ENCODE results near the gene MPP2.
A peak's percentile ranks its signal among the peaks of the same experiment; 100 is the strongest.
"Not testable (repeated sequence)": the region's sequence is repeated elsewhere in the genome, so short reads cannot be mapped to it uniquely, and the experiment has no call there.

MPP2 gene

GRCh38 chr17:43878260-43879175 is 28.8 kb downstream of the MPP2 start:
- peak; percentile 80 for DNase-seq (ENCODE audit: insufficient read length, low spot score)
- peak; percentile 91 for FAIRE-seq

GRCh38 chr17:43877451-43878155 is 29.7 kb downstream of the MPP2 start:
- FAIRE-seq = no peak
- TF ChIP-seq SPI1 (IDR thresholded peaks at IDR 0.05; ENCODE audit: low read depth, low read length) (no peak), PAX5 (IDR thresholded peaks at IDR 0.05; ENCODE audit: insufficient read depth, low read length, severe bottlenecking) (no peak), POLR2A (IDR thresholded peaks at IDR 0.05; ENCODE audit: low read depth, low read length) (no peak), POLR2AphosphoS5 (IDR thresholded peaks at IDR 0.05; ENCODE audit: low read depth, low read length) (no peak), POU2F2 (IDR thresholded peaks at IDR 0.05; ENCODE audit: low read depth, low read length) (no peak), TAF1 (IDR thresholded peaks at IDR 0.05; ENCODE audit: low read depth, low read length) (no peak)
- DNase-seq (ENCODE audit: insufficient read length, low spot score) = no peak

More at GRCh38 chr17:43878260-43879175, 28.8 kb downstream of the MPP2 start:
- TF ChIP-seq POLR2A (IDR thresholded peaks at IDR 0.05; ENCODE audit: low read depth, low read length) (no peak), PAX5 (IDR thresholded peaks at IDR 0.05; ENCODE audit: insufficient read depth, low read length, severe bottlenecking) (no peak), SPI1 (IDR thresholded peaks at IDR 0.05; ENCODE audit: low read depth, low read length) (no peak), TAF1 (IDR thresholded peaks at IDR 0.05; ENCODE audit: low read depth, low read length) (no peak), POLR2AphosphoS5 (IDR thresholded peaks at IDR 0.05; ENCODE audit: low read depth, low read length) (no peak), POU2F2 (IDR thresholded peaks at IDR 0.05; ENCODE audit: low read depth, low read length) (no peak)

GRCh38 chr17:43877031-43877430 is 30.3 kb downstream of the MPP2 start:
- DNase-seq (ENCODE audit: insufficient read length, low spot score) = no peak
- TF ChIP-seq POLR2AphosphoS5 (IDR thresholded peaks at IDR 0.05; ENCODE audit: low read depth, low read length) = no peak
- no peak for TF ChIP-seq SPI1 (IDR thresholded peaks at IDR 0.05; ENCODE audit: low read depth, low read length)
- no peak for TF ChIP-seq POLR2A (IDR thresholded peaks at IDR 0.05; ENCODE audit: low read depth, low read length)
- TF ChIP-seq POU2F2 (IDR thresholded peaks at IDR 0.05; ENCODE audit: low read depth, low read length) = no peak
- TF ChIP-seq PAX5 (IDR thresholded peaks at IDR 0.05; ENCODE audit: insufficient read depth, low read length, severe bottlenecking) = no peak
- no peak for TF ChIP-seq TAF1 (IDR thresholded peaks at IDR 0.05; ENCODE audit: low read depth, low read length)
- FAIRE-seq = no peak

GRCh38 chr17:43875476-43876147 is 31.7 kb downstream of the MPP2 start:
- DNase-seq (ENCODE audit: insufficient read length, low spot score) (no peak), FAIRE-seq (no peak)
- TF ChIP-seq TAF1 (IDR thresholded peaks at IDR 0.05; ENCODE audit: low read depth, low read length) (no peak), POLR2AphosphoS5 (IDR thresholded peaks at IDR 0.05; ENCODE audit: low read depth, low read length) (no peak), PAX5 (IDR thresholded peaks at IDR 0.05; ENCODE audit: insufficient read depth, low read length, severe bottlenecking) (no peak), POU2F2 (IDR thresholded peaks at IDR 0.05; ENCODE audit: low read depth, low read length) (no peak), POLR2A (IDR thresholded peaks at IDR 0.05; ENCODE audit: low read depth, low read length) (peak; percentile 17; the same call in 1 of the 2 replicates), SPI1 (IDR thresholded peaks at IDR 0.05; ENCODE audit: low read depth, low read length) (no peak)

GRCh38 chr17:43874293-43874692 is 33.0 kb downstream of the MPP2 start:
- TF ChIP-seq SPI1 (IDR thresholded peaks at IDR 0.05; ENCODE audit: low read depth, low read length) = no peak
- TF ChIP-seq POLR2AphosphoS5 (IDR thresholded peaks at IDR 0.05; ENCODE audit: low read depth, low read length) = no peak
- no peak for TF ChIP-seq POLR2A (IDR thresholded peaks at IDR 0.05; ENCODE audit: low read depth, low read length)
- TF ChIP-seq POU2F2 (IDR thresholded peaks at IDR 0.05; ENCODE audit: low read depth, low read length) = no peak
- TF ChIP-seq PAX5 (IDR thresholded peaks at IDR 0.05; ENCODE audit: insufficient read depth, low read length, severe bottlenecking) = no peak
- TF ChIP-seq TAF1 (IDR thresholded peaks at IDR 0.05; ENCODE audit: low read depth, low read length) = no peak
- no peak for DNase-seq (ENCODE audit: insufficient read length, low spot score)
- FAIRE-seq = no peak

GRCh38 chr17:43873815-43874214 is 33.5 kb downstream of the MPP2 start:
- no peak for TF ChIP-seq POLR2A (IDR thresholded peaks at IDR 0.05; ENCODE audit: low read depth, low read length)
- TF ChIP-seq PAX5 (IDR thresholded peaks at IDR 0.05; ENCODE audit: insufficient read depth, low read length, severe bottlenecking) = no peak
- TF ChIP-seq POLR2AphosphoS5 (IDR thresholded peaks at IDR 0.05; ENCODE audit: low read depth, low read length) = no peak
- no peak for TF ChIP-seq TAF1 (IDR thresholded peaks at IDR 0.05; ENCODE audit: low read depth, low read length)

GRCh38 chr17:43873091-43873490 is 34.2 kb downstream of the MPP2 start:
- no peak for FAIRE-seq
- DNase-seq (ENCODE audit: insufficient read length, low spot score) = no peak

More at GRCh38 chr17:43873815-43874214, 33.5 kb downstream of the MPP2 start:
- FAIRE-seq (no peak), DNase-seq (ENCODE audit: insufficient read length, low spot score) (no peak)

GRCh38 chr17:43871946-43872690 is 35.2 kb downstream of the MPP2 start:
- DNase-seq (ENCODE audit: insufficient read length, low spot score) (no peak), FAIRE-seq (no peak)

More at GRCh38 chr17:43873091-43873490, 34.2 kb downstream of the MPP2 start:
- TF ChIP-seq PAX5 (IDR thresholded peaks at IDR 0.05; ENCODE audit: insufficient read depth, low read length, severe bottlenecking) (no peak), POLR2A (IDR thresholded peaks at IDR 0.05; ENCODE audit: low read depth, low read length) (no peak), POU2F2 (IDR thresholded peaks at IDR 0.05; ENCODE audit: low read depth, low read length) (no peak), TAF1 (IDR thresholded peaks at IDR 0.05; ENCODE audit: low read depth, low read length) (no peak), POLR2AphosphoS5 (IDR thresholded peaks at IDR 0.05; ENCODE audit: low read depth, low read length) (no peak), SPI1 (IDR thresholded peaks at IDR 0.05; ENCODE audit: low read depth, low read length) (no peak)

GRCh38 chr17:43869031-43869430 is 38.3 kb downstream of the MPP2 start:
- not testable (repeated sequence) for DNase-seq (ENCODE audit: insufficient read length, low spot score); FAIRE-seq

More at GRCh38 chr17:43871946-43872690, 35.2 kb downstream of the MPP2 start:
- TF ChIP-seq POLR2AphosphoS5 (IDR thresholded peaks at IDR 0.05; ENCODE audit: low read depth, low read length) (no peak), POU2F2 (IDR thresholded peaks at IDR 0.05; ENCODE audit: low read depth, low read length) (no peak), SPI1 (IDR thresholded peaks at IDR 0.05; ENCODE audit: low read depth, low read length) (no peak), POLR2A (IDR thresholded peaks at IDR 0.05; ENCODE audit: low read depth, low read length) (no peak), PAX5 (IDR thresholded peaks at IDR 0.05; ENCODE audit: insufficient read depth, low read length, severe bottlenecking) (no peak), TAF1 (IDR thresholded peaks at IDR 0.05; ENCODE audit: low read depth, low read length) (no peak)

Data from GM12891 (cell line).